Measurements from ENCODE around the gene KIAA0232.
"Not testable (repeated sequence)": the region's sequence is repeated elsewhere in the genome, so short reads cannot be mapped to it uniquely, and the experiment has no call there.

KIAA0232 gene

GRCh38 chr4:6909113-6909969 is 126.8 kb downstream of the KIAA0232 start, which contains the start of gene TBC1D14:
Gene TBC1D14, plus strand, starts transcription at chr4:6909826. Its CDS starts 13,564 bp downstream, at chr4:6923390.
- H3K27me3 ChIP-seq (ENCODE audit: control insufficient read depth, insufficient read depth, low read length): peaks cover 32% of the 10 kb centered on the region
- H3K27ac ChIP-seq (ENCODE audit: low read depth, low read length): peak within 1 kb of the TSS; percentile 98
- peaks cover 26% of the 10 kb centered on the region for H3K4me1 ChIP-seq (ENCODE audit: control insufficient read depth, insufficient read depth, low read length)
- H3K9ac ChIP-seq (ENCODE audit: low read length): peak within 1 kb of the TSS; percentile 78
- H3K4me3 ChIP-seq (ENCODE audit: low read depth, low read length): peak within 1 kb of the TSS; percentile 90
- no peaks in the 10 kb centered on the region for H3K9me3 ChIP-seq (ENCODE audit: control insufficient read depth, insufficient read depth, low read depth, low read length)
- no peaks in the 10 kb centered on the region for H3K36me3 ChIP-seq (ENCODE audit: control insufficient read depth, insufficient read depth, low read length)

GRCh38 chr4:6909970-6910339 is 127.4 kb downstream of the KIAA0232 start:
- Histone ChIP-seq H3K27me3 (ENCODE audit: control insufficient read depth, insufficient read depth, low read length) (peaks cover 32% of the 10 kb centered on the region), H3K4me3 (ENCODE audit: low read depth, low read length) (peak overlapping the region; percentile 90), H3K36me3 (ENCODE audit: control insufficient read depth, insufficient read depth, low read length) (no peaks in the 10 kb centered on the region), H3K27ac (ENCODE audit: low read depth, low read length) (no peak overlapping the region), H3K9ac (ENCODE audit: low read length) (peak overlapping the region; percentile 50), H3K9me3 (ENCODE audit: control insufficient read depth, insufficient read depth, low read depth, low read length) (no peaks in the 10 kb centered on the region), H3K4me1 (ENCODE audit: control insufficient read depth, insufficient read depth, low read length) (peaks cover 26% of the 10 kb centered on the region)

- Histone ChIP-seq H3K36me3 (ENCODE audit: control insufficient read depth, insufficient read depth, low read length) (no peaks in the 10 kb centered on the region), H3K4me3 (ENCODE audit: low read depth, low read length) (peak overlapping the region; percentile 90), H3K27me3 (ENCODE audit: control insufficient read depth, insufficient read depth, low read length) (peaks cover 29% of the 10 kb centered on the region), H3K27ac (ENCODE audit: low read depth, low read length) (no peak overlapping the region), H3K9me3 (ENCODE audit: control insufficient read depth, insufficient read depth, low read depth, low read length) (no peaks in the 10 kb centered on the region), H3K4me1 (ENCODE audit: control insufficient read depth, insufficient read depth, low read length) (peaks cover 26% of the 10 kb centered on the region), H3K9ac (ENCODE audit: low read length) (peak overlapping the region; percentile 50)
Measured at GRCh38 chr4:6910340-6910959, 127.9 kb downstream of the KIAA0232 start.

- H3K4me1 ChIP-seq (ENCODE audit: control insufficient read depth, insufficient read depth, low read length): peaks cover 28% of the 10 kb centered on the region
- H3K9ac ChIP-seq (ENCODE audit: low read length): no peak overlapping the region
- no peaks in the 10 kb centered on the region for H3K9me3 ChIP-seq (ENCODE audit: control insufficient read depth, insufficient read depth, low read depth, low read length)
- H3K27me3 ChIP-seq (ENCODE audit: control insufficient read depth, insufficient read depth, low read length): peaks cover 25% of the 10 kb centered on the region
- no peak overlapping the region for H3K27ac ChIP-seq (ENCODE audit: low read depth, low read length)
- H3K36me3 ChIP-seq (ENCODE audit: control insufficient read depth, insufficient read depth, low read length): no peaks in the 10 kb centered on the region
- peak overlapping the region; percentile 90 for H3K4me3 ChIP-seq (ENCODE audit: low read depth, low read length)
Measured at GRCh38 chr4:6910960-6911874, 128.7 kb downstream of the KIAA0232 start.

- H3K9me3 ChIP-seq (ENCODE audit: control insufficient read depth, insufficient read depth, low read depth, low read length); H3K36me3 ChIP-seq (ENCODE audit: control insufficient read depth, insufficient read depth, low read length); H3K27ac ChIP-seq (ENCODE audit: low read depth, low read length); H3K9ac ChIP-seq (ENCODE audit: low read length); H3K4me3 ChIP-seq (ENCODE audit: low read depth, low read length): not testable (repeated sequence)
- Histone ChIP-seq H3K4me1 (ENCODE audit: control insufficient read depth, insufficient read depth, low read length) (peaks cover 35% of the 10 kb centered on the region), H3K27me3 (ENCODE audit: control insufficient read depth, insufficient read depth, low read length) (peaks cover 23% of the 10 kb centered on the region)
Measured at GRCh38 chr4:6911917-6912316, 129.4 kb downstream of the KIAA0232 start.

- peaks cover 39% of the 10 kb centered on the region for H3K4me1 ChIP-seq (ENCODE audit: control insufficient read depth, insufficient read depth, low read length)
- no peak overlapping the region for H3K4me3 ChIP-seq (ENCODE audit: low read depth, low read length)
- H3K27ac ChIP-seq (ENCODE audit: low read depth, low read length): no peak overlapping the region
- peaks cover 17% of the 10 kb centered on the region for H3K27me3 ChIP-seq (ENCODE audit: control insufficient read depth, insufficient read depth, low read length)
- no peak overlapping the region for H3K9ac ChIP-seq (ENCODE audit: low read length)
- H3K9me3 ChIP-seq (ENCODE audit: control insufficient read depth, insufficient read depth, low read depth, low read length): no peaks in the 10 kb centered on the region
- no peaks in the 10 kb centered on the region for H3K36me3 ChIP-seq (ENCODE audit: control insufficient read depth, insufficient read depth, low read length)
Measured at GRCh38 chr4:6912441-6912840, 129.9 kb downstream of the KIAA0232 start.

- Histone ChIP-seq H3K27me3 (ENCODE audit: control insufficient read depth, insufficient read depth, low read length) (peaks cover 15% of the 10 kb centered on the region), H3K9ac (ENCODE audit: low read length) (no peak overlapping the region), H3K27ac (ENCODE audit: low read depth, low read length) (no peak overlapping the region), H3K4me3 (ENCODE audit: low read depth, low read length) (no peak overlapping the region), H3K4me1 (ENCODE audit: control insufficient read depth, insufficient read depth, low read length) (peaks cover 42% of the 10 kb centered on the region), H3K9me3 (ENCODE audit: control insufficient read depth, insufficient read depth, low read depth, low read length) (no peaks in the 10 kb centered on the region), H3K36me3 (ENCODE audit: control insufficient read depth, insufficient read depth, low read length) (no peaks in the 10 kb centered on the region)
Measured at GRCh38 chr4:6913350-6913905, 130.9 kb downstream of the KIAA0232 start.

- no peaks in the 10 kb centered on the region for H3K36me3 ChIP-seq (ENCODE audit: control insufficient read depth, insufficient read depth, low read length)
- no peaks in the 10 kb centered on the region for H3K9me3 ChIP-seq (ENCODE audit: control insufficient read depth, insufficient read depth, low read depth, low read length)
- no peak overlapping the region for H3K4me3 ChIP-seq (ENCODE audit: low read depth, low read length)
- no peak overlapping the region for H3K27ac ChIP-seq (ENCODE audit: low read depth, low read length)
- H3K27me3 ChIP-seq (ENCODE audit: control insufficient read depth, insufficient read depth, low read length): peaks cover 15% of the 10 kb centered on the region
- H3K9ac ChIP-seq (ENCODE audit: low read length): no peak overlapping the region
- peaks cover 39% of the 10 kb centered on the region for H3K4me1 ChIP-seq (ENCODE audit: control insufficient read depth, insufficient read depth, low read length)
Measured at GRCh38 chr4:6914448-6914847, 131.9 kb downstream of the KIAA0232 start.

- Histone ChIP-seq H3K4me1 (ENCODE audit: control insufficient read depth, insufficient read depth, low read length) (peaks cover 38% of the 10 kb centered on the region), H3K4me3 (ENCODE audit: low read depth, low read length) (no peak overlapping the region), H3K9ac (ENCODE audit: low read length) (no peak overlapping the region), H3K9me3 (ENCODE audit: control insufficient read depth, insufficient read depth, low read depth, low read length) (no peaks in the 10 kb centered on the region), H3K27ac (ENCODE audit: low read depth, low read length) (no peak overlapping the region), H3K36me3 (ENCODE audit: control insufficient read depth, insufficient read depth, low read length) (no peaks in the 10 kb centered on the region), H3K27me3 (ENCODE audit: control insufficient read depth, insufficient read depth, low read length) (peaks cover 12% of the 10 kb centered on the region)
Measured at GRCh38 chr4:6915041-6916005, 132.8 kb downstream of the KIAA0232 start.
